ENCODE measurements around the gene FCRL3.

The FCRL3 gene

GRCh38 chr1:157700305-157700704 lies 264 bp downstream of the FCRL3 start:
- TF ChIP-seq TAF1 (IDR thresholded peaks at IDR 0.05; ENCODE audit: borderline replicate concordance, insufficient read depth, low read length) (no peak), SIN3A (IDR thresholded peaks at IDR 0.05; ENCODE audit: borderline replicate concordance, insufficient read depth, low read length) (no peak), FOXP2 (optimal IDR thresholded peaks at IDR 0.05; ENCODE audit: borderline replicate concordance, extremely low read depth, extremely low read length, insufficient read depth) (no peak), REST (IDR thresholded peaks at IDR 0.05; ENCODE audit: insufficient read depth in 1 of 2, low read depth in 2 of 2, low read length in 2 of 2) (no peak)

GRCh38 chr1:157697781-157698569 lies 2.6 kb downstream of the FCRL3 start:
- TF ChIP-seq REST (IDR thresholded peaks at IDR 0.05; ENCODE audit: insufficient read depth in 1 of 2, low read depth in 2 of 2, low read length in 2 of 2) (no peak), TAF1 (IDR thresholded peaks at IDR 0.05; ENCODE audit: borderline replicate concordance, insufficient read depth, low read length) (no peak), POLR2AphosphoS5 (IDR thresholded peaks at IDR 0.05; ENCODE audit: low read depth, low read length) (no peak), SIN3A (IDR thresholded peaks at IDR 0.05; ENCODE audit: borderline replicate concordance, insufficient read depth, low read length) (no peak), FOXP2 (optimal IDR thresholded peaks at IDR 0.05; ENCODE audit: borderline replicate concordance, extremely low read depth, extremely low read length, insufficient read depth) (no peak)

GRCh38 chr1:157696966-157697628 lies 3.5 kb downstream of the FCRL3 start:
- TF ChIP-seq POLR2AphosphoS5 (IDR thresholded peaks at IDR 0.05; ENCODE audit: low read depth, low read length) (no peak), REST (IDR thresholded peaks at IDR 0.05; ENCODE audit: insufficient read depth in 1 of 2, low read depth in 2 of 2, low read length in 2 of 2) (no peak), TAF1 (IDR thresholded peaks at IDR 0.05; ENCODE audit: borderline replicate concordance, insufficient read depth, low read length) (no peak), FOXP2 (optimal IDR thresholded peaks at IDR 0.05; ENCODE audit: borderline replicate concordance, extremely low read depth, extremely low read length, insufficient read depth) (no peak), SIN3A (IDR thresholded peaks at IDR 0.05; ENCODE audit: borderline replicate concordance, insufficient read depth, low read length) (no peak)

- TF ChIP-seq FOXP2 (optimal IDR thresholded peaks at IDR 0.05; ENCODE audit: borderline replicate concordance, extremely low read depth, extremely low read length, insufficient read depth) = no peak
- no peak for TF ChIP-seq SIN3A (IDR thresholded peaks at IDR 0.05; ENCODE audit: borderline replicate concordance, insufficient read depth, low read length)
- TF ChIP-seq POLR2AphosphoS5 (IDR thresholded peaks at IDR 0.05; ENCODE audit: low read depth, low read length) = no peak
- TF ChIP-seq REST (IDR thresholded peaks at IDR 0.05; ENCODE audit: insufficient read depth in 1 of 2, low read depth in 2 of 2, low read length in 2 of 2) = no peak
- TF ChIP-seq TAF1 (IDR thresholded peaks at IDR 0.05; ENCODE audit: borderline replicate concordance, insufficient read depth, low read length) = no peak
These were observed 5.2 kb downstream of the FCRL3 start for GRCh38 chr1:157695417-157695816.

All from PFSK-1 (cell line).